NCI-H146 treated with DMSO at 0.1 percent for 48 hours (cell line): ENCODE data around the gene MKS1.

Experiments used
- DNase-seq: peaks from one replicate; lab custom pipeline; 2025; ENCODE audit not compliant: unreplicated experiment; lab: John Stamatoyannopoulos, UW

Gene MKS1

DNA sequence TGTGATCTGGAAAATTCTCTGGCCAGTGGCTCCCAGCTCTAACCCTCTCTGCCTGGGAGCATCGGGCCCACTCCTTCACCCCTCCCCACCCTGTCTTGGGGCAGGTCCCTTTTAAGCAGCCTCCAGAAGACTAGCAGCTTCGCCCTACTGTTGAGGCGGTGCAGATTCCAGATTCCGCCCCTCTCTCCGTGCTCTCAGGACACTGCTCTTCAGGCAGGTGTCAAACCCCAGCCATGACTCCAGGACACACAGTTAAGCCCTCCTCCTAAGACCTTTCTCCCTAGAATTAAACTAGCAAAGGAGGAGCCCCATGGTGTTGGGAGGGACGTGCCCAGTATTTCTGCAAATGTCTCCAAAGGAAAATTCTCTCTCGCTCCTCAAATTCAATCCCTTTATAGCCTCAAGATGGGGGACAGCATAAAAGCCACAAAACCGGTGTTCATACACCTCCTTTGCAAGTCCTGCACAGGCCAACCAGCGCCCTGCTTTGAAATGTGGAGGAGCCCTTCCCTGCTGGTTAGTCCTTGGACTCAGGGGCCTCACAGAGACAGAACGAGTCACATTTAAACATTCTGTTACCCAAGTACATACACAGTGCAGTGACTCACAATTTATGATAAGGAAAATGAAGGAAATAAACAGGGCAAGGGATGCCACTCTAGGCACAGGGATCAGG is 26.5 kb upstream of the MKS1 start:
- DNase-seq: no peak

DNA sequence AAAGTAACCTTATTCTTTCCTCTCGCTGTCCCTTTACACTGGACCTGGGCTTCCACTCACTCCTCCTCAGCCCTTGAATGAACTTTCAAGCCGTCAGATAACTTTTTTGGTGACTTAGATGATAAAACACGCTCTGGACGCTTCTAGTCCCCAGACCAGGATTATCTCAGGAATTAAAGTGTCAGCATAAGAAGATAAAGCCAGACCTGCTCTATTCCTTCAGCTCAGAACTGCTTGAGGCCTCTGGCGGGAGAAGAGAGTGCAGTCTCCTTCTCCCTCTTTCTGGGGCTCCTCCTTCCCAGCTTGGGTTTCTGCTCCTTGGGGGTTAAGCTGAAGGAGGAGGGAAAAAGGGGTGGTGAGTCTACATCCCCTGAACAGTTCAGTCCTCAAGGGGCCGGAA is 25.9 kb upstream of the MKS1 start:
- DNase-seq: no peak

DNA sequence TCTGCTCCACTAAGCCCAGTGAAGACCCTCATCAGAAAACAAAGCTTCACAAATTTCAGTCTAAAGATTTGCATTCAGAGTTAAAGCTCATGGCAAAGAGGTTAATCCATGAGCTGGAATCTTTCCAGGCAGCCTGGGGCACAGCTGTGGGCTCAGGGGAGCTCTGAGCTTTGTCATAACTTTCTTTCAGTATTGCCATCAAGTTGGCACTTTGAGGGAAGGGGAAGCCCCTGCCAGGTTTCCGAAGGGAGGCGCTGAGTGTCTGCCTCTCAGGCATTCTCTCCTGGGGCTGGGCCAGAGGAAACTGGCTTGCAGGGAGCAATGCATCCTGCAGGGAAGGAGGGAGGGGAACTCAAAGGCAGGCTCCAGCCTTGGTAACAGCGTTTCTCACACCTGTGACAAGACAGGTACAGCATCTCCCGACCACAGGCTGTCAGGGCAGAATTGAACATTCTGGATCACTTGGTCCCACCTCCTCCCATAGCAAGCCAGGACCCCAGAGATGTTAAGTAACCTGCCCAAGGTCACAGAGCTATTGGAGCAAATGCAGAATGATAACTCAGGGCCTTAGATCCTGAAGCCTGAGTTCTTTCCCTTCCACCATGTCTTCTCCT is 23.2 kb upstream of the MKS1 start:
- DNase-seq: no peak

DNA sequence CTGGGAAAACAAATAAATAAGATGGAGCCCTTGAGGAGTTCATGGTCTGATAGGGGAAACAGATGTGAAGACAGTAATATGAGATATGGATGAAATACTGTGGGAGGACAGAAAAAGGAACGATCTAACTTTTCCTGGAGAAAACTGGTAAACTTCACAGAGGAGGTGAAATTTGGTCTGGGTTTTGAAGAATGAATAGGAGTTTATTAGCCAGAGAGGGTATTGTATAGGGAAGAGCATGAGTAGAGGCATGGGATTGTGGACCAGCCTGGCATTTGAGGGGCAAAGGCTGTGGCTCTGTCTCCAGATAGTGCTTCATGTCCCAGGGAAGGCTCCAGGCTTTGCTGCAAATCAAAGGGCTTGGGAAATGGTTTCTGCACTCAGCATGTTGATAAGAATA is 20.9 kb upstream of the MKS1 start:
- DNase-seq: no peak

DNA sequence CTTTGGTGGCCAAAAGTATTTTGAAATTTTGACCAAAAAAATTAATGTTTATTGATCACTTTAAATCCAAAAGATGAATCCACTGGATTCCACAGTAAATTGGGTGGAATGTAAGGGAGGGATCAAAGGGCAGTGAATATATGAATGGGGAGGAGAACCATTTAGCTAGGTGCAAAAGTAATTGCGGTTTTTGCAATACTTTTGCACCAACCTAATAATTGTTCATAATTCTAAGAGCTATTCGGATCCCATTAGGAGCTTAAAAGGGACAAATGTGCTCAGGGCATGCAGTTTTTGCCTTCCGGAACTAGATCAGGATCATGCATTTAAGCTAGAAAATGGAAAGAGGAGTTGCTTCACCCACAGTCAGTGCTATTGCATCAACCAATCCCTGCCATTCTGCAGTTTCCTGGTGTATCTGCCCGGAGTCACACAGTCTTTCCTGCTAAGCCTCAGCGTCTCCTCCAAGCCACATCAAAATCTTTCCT is 19.1 kb upstream of the MKS1 start, which contains the start of gene LPO:
TSS of gene LPO (plus strand) at position 438 of the 488 bp plus-strand sequence. CDS start 4,396 bp downstream, outside the sequence.
- DNase-seq: no peak

DNA sequence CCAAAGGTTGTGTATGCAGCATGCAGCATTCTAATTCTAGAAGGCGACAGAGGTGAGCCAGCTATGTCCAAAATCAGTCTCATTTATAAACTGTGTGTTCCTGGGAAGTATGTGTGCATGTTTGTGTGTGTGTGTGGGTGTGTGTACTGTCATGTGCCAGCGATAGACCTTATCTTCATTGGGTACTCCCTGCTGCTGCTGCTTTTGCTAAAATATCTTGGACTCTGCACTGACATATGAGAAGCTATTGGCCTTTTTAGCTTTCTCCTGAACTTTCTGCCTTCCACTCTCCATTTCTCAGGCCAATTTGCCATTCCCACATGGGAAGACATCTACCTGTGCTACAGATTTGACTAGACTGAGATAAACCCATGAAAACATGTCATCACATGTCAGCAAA is 17.3 kb upstream of the MKS1 start:
- no peak for DNase-seq

DNA sequence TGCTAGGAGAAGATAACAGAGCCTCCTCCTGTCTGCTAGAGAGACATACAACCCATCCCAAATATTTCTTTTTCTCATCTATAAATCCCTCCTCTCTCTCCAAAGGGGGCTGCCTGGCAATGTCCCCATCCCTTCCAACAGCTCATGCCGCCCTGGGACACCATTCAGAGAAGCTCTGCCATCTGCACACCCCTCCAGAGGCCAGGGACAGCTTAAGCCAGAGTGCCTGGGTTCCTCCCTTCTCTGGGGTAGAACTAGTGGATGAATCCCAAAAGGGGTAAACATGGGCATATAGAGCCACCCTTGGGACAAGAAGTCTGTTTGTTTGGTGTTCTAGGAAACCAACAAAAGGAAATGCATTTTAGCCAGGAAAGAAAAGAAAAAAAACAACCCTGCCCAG is 16.8 kb upstream of the MKS1 start:
- no peak for DNase-seq

DNA sequence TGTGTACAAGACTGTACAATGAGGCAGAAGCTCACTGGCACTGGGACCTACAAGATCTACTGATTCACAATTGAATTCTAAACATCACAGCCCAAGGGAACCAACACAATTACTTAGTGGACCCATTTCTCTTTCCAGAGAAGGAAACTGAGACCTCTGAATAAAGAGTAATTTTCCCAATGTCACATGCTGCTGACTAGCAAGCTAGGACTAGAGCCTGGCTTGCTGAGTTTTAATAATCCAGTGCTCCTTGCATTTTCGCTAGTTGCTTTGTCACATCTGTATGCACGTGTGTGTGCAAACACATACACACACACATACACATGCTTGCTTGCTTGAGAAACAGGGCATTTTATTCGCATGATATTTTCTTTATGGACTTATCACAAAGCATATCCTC is 15.5 kb upstream of the MKS1 start:
- no peak for DNase-seq

DNA sequence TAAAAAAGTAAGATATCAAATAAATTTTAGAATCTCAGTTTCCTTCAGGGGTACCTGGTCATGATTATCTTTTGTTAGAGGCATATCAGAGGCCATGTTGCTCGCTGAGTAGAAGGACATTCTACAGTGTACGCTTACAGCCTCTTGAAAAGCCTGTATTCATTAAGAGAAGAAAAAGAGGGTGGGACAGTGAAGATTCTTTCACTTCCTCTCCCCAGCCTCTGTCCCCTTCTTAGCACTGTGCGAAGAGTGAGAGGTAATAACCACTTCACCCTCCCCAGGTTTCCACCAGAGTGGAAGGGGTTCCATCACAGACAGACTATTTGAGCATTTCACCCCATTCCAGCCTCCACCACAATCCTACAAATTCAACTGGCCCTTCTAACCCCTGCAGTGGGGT is 14.5 kb upstream of the MKS1 start:
- no peak for DNase-seq

DNA sequence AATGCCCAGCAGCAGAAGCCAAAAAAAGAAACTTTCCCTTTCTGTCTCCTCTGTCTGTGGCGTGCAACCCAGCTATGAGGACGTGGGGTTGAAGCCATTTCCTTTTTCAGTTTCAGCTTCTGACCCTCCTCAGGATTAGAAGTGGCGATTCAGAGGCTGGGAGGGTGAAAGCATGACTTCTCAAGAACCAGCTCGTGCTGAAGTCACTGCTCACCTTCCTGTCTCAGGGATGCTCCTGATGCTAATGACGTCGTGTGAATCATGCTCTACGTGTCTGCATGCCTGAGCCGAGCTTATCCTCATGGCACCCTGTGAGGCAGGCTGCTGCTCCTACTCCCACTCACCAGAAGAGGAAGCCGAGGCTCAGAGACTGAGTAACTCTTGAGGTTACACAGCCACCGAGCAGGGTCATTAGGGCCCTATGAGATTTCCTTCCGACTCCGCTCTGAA is 13.7 kb upstream of the MKS1 start:
- no peak for DNase-seq

DNA sequence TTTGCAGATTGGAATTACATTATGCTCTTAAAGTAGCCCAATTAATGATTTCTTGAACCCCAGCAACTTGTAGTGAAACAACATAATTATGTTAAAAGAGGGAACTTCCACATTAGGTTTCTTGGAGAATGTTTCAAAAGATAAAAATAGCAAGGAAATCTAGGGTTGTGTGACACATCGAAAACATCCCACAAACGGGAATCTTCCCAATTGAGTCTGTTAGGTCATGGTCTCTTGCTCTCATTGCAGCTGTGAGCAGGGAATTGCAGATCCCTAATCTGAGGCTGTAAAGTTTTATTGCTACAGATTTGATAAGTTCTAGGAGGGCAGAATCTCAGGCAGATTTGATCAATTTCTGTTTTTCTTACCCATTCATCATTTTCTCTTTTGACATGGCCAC is 12.6 kb upstream of the MKS1 start:
- DNase-seq: no peak

DNA sequence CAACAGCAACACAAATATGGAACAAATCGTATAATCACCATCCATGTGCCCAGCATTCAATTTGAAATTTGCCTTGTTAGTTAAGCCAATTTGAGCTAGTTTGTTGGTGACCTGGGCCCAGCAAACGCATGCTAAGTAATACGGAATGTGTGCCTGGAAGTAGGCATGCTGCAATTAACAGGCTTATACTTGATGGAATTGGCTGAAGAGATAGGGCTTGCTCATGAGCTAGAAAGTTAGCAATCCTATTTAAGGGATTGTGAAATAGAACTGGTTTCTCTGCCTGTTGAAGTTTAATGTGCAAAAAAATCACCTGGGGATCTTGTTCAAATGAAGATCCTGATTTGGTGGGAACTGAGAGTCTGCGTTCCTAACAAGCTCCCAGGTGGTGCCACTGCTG is 10.8 kb upstream of the MKS1 start:
- no peak for DNase-seq

DNA sequence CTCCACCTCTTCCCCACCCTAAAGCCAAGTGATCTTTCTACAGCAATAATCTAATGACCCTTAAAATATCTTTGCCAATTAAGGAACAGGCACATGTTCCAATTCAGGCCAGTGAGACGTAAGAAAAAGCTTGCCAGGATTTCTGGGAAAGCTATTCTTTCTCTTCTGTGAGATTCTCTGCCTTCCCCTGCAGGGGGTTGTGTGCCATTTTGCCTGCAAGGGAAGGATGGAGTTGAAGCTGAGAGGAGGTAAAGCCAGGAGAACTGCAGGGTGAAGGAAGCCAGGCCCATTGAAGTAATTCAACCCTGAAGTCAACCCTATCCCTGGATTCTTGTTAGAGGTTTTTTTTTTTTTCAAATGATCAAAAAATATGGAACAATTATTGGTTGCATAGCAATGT is 10.3 kb upstream of the MKS1 start:
- DNase-seq: no peak

DNA sequence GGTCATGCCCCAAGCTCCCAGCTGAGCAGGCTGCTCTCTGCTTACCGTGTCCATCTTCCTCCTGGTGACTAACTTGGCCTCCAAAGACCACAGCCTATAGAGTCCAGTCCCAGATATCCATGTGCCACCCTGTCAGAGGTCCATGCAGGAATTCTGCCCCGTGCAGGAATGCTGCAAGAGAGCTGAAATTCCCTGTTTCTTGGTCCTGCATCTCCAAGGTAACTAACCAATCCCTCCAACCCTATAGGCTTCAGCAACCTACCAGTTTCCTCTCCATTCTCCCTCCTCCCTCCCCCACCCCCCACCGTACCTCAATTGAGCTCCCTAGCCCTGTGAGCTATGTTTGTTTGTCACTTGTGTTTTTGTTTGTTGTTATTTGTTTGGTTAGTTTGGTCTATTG is 9.6 kb upstream of the MKS1 start:
- DNase-seq: no peak

DNA sequence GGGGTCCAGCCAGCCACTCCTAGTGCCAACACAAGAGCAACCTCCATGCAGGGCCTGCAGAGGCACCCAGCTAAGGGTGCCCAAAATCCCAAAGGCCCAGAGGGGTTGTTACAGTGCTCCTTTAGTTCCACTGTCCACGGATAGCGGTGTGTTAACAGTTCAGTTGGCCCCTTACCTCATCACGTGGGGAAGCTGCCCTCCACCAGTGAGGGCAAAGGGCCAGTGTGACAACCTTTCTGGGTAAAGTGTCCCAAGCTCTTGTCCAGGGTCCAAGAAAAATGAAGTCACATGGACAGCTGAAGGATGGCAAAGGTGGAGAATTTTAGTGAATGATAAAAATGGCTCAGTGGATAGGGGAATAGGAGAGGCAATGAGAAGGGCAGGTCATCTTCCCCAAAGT is 8.7 kb upstream of the MKS1 start:
- no peak for DNase-seq

DNA sequence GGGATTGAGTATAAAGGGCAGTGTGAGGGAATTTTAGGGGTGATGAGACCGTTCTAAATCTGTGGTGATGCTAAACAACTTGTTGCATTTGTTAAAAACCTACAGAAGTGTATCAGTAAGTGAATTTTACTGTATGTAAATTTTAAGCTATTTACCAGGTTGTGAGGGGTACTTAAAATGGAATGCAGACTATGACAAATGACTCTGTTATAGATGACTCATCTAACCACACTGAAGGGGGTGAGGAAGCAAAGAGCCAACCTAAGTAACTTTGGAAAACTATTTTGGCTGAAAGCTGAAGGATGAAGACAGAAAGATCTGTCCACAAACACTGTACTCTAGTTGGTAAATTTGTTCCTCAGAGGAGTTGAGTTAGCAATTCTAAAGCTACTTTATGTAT is 5.3 kb upstream of the MKS1 start:
- no peak for DNase-seq

DNA sequence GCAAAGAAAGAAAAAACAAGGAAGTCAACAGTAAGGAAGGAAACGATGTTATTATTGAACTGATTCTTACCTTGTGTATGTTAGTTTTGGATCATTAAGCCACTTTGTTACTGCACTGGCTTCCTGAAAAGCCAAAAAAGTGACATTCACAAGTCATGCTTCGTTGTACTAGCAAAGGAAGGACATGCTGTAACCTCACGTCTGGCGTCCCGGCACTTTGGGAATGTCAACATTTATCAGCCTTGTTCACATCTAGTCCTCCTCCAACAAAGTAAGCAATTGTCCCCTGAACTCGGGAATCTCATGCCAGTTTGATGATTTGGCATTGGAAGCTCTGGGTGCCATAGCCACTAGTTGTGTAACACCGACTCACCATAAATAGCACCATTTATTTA is 731 bp upstream of the MKS1 start:
- DNase-seq: no peak

DNA sequence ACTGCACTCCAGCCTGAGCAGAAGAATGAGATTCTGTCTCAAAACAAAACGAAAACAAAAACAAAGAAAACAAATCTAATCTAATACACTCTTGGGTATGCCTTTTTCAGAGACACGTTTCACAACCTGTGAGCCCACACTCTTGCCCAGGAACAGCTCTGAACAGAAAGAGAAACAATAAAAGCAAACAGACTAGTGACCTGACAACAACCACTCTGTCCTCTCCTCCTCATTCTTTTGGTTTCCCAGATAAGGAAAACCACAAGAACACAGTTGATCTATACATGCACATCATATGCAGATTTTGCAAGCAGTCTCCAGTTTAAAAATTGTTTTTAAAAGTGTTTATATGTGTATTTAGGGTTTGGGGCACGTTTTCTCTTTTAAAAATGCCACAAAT is 1.3 kb downstream of the MKS1 start:
- DNase-seq: no peak

DNA sequence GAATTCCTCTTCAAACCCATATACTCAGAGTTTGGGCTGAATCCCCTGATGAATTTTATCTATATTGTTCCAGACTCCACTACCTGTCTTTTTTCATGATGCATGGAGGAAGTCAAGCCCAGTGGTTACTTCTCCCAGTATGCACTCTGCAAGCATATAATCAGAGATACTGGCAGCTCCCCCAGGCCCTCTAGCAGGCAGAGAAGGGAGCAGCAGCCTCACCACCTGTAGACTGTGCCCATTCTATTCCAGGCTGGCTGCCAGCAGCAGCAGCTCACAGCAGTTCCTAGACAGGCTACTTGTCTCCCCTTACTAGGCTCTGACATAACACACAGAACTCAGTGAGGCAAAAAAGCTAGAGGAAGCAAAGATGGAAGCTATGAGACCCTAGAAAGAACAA is 3.4 kb downstream of the MKS1 start:
- no peak for DNase-seq

DNA sequence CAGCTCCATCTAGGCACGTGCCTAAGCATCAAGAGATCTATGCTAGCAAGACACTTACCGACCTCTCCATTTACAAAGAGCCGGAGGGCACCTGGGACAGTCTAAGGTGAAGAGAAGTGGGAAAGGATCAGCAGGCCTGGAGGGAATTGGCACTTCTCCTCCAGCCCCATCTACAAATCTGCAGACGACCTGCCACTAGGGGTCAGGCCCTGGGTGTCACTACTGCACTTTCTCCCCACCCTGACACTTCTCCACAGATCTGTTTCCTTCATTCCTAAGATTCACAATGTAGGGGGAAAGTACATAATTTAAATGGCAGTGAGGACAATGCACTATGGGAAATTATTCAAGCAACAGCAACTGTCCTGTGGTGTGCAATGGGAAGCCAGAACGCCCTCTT is 8.1 kb downstream of the MKS1 start:
- DNase-seq: no peak

DNA sequence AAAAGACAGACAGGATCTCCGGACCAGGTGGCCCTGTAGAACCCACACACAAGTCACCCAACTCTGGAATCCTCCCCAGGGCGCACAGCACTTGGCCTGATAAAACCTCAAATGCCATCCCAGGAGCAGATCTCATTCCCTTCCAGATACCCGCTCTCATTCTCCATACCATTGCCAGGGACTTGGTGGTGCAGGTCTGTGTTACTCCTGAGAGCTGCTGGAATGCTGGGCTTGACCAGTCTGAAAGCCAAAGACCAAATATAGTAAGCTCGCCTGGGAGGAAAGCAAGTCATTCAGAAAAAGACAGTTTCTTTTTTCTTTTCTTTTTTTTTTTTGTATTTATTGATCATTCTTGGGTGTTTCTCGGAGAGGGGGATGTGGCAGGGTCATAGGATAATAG is 10.7 kb downstream of the MKS1 start:
- no peak for DNase-seq

DNA sequence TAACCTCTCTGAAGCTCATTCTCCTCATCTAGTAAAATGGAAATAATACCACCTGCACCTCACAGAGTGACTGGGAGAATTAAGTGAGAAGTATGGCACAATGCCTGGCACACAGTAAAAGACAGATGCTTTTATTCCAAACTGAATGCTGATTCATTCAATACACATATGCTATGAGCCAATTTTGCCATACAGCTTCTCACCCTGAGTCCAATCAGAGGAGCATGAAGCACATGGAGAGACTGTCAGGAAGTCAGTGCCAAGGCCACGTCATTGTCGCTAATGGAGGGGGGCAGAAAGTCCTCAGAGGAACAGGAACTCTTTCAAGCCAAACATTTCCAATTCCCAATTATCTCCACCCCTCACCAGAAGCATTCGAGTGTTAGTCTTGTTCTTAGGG is 11.6 kb downstream of the MKS1 start:
- DNase-seq: no peak

DNA sequence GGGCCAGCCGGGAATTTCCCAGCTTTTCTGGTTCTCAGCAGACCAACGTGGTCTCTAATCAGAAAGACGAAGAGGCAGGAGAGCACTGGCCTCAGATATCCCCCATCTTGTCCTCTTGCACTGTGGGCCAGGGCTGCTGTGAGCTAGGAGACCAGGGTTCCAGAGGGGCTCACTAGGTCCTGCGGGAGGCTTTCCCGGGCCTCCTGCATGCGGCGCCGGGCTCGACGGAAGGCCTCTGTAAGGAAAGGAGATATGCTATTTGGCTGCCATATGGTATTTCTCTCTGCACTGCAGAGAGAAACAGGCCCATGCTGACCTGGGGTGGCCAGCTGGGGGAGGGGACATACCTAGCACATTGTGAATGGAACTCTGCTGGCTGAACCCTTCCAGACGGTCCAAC is 13.1 kb downstream of the MKS1 start:
- DNase-seq: no peak
